Stimulated activated CD8-positive, alpha-beta memory T cell treated with anti-CD3 and anti-CD28 coated beads, Interleukin-12 subunit alpha, Interleukin-12 subunit beta, amount 100 ng/mL, for 24 hours (primary cell): ENCODE measurements around the gene FCAMR.

ENCODE experiments used
- DNase-seq: peaks from one replicate; pipeline ENCODE4 v3.0.0-alpha.2; 2020; ENCODE audit errors: extremely low read depth

Gene FCAMR

GRCh38 chr1:207000651-207001291 is 30.5 kb upstream of the FCAMR start:
- no peak for DNase-seq

- no peak for DNase-seq
These were observed 28.6 kb upstream of the FCAMR start for GRCh38 chr1:206998816-206999215.

GRCh38 chr1:206992790-206993189 is 22.5 kb upstream of the FCAMR start:
- DNase-seq = no peak

- DNase-seq = no peak
These were observed 17.6 kb upstream of the FCAMR start for GRCh38 chr1:206987873-206988272.

GRCh38 chr1:206986885-206987284 is 16.6 kb upstream of the FCAMR start:
- DNase-seq = no peak

- no peak for DNase-seq
These were observed 16.1 kb upstream of the FCAMR start for GRCh38 chr1:206986402-206986801.

GRCh38 chr1:206985162-206985749 is 15.0 kb upstream of the FCAMR start:
- DNase-seq = no peak

GRCh38 chr1:206982216-206982615 is 12.0 kb upstream of the FCAMR start:
- DNase-seq = no peak

GRCh38 chr1:206979379-206980043 is 9.3 kb upstream of the FCAMR start:
- no peak for DNase-seq

GRCh38 chr1:206978259-206978658 is 8.0 kb upstream of the FCAMR start:
- DNase-seq = no peak

GRCh38 chr1:206975306-206975705 is 5.0 kb upstream of the FCAMR start:
- DNase-seq = no peak

- no peak for DNase-seq
These were observed 3.9 kb upstream of the FCAMR start for GRCh38 chr1:206974140-206974539.

GRCh38 chr1:206972728-206973127 is 2.5 kb upstream of the FCAMR start:
- DNase-seq = no peak

GRCh38 chr1:206971029-206971655 is 882 bp upstream of the FCAMR start:
- DNase-seq = no peak

GRCh38 chr1:206969090-206969489 is 1.2 kb downstream of the FCAMR start:
- no peak for DNase-seq

GRCh38 chr1:206967096-206967849 is 3.0 kb downstream of the FCAMR start:
- no peak for DNase-seq

- no peak for DNase-seq
These were observed 4.5 kb downstream of the FCAMR start for GRCh38 chr1:206965781-206966180.

GRCh38 chr1:206963740-206964139 is 6.5 kb downstream of the FCAMR start:
- DNase-seq = no peak

- no peak for DNase-seq
These were observed 7.0 kb downstream of the FCAMR start for GRCh38 chr1:206963119-206963712.

GRCh38 chr1:206962272-206962671 is 8.0 kb downstream of the FCAMR start:
- no peak for DNase-seq

- DNase-seq = no peak
These were observed 8.6 kb downstream of the FCAMR start for GRCh38 chr1:206961668-206962067.
